Panc1 (cell line): Measurements from ENCODE around the gene ZBED1.

Experiments used
- POLR2AphosphoS5 ChIP-seq: IDR thresholded peaks from 2 replicates; pipeline ENCODE4 v1.6.1; 2012; ENCODE audit warnings: mild to moderate bottlenecking, low read depth, low read length, moderate library complexity
- REST ChIP-seq, 2 experiments: IDR thresholded peaks; 2 replicates each; pipeline ENCODE4 v1.6.1; 2011 to 2012; ENCODE audit warnings: low read depth in 2 of 2, control low read depth in 1 of 2, low read length in 1 of 2, mild to moderate bottlenecking in 1 of 2, moderate library complexity in 1 of 2; ENCODE audit not compliant: insufficient read depth in 1 of 2
- SIN3A ChIP-seq: IDR thresholded peaks from 2 replicates; pipeline ENCODE4 v1.6.1; 2012; ENCODE audit warnings: low read depth, mild to moderate bottlenecking, low read length, moderate library complexity, borderline replicate concordance; ENCODE audit not compliant: insufficient read depth
- TF ChIP-seq, protein P1 (sequence below): fragments of 450-650 bp; IDR thresholded peaks from 2 replicates; pipeline ENCODE4 v1.5.1; 2017; ENCODE audit warnings: mild to moderate bottlenecking

- TF ChIP-seq, protein P1, sequence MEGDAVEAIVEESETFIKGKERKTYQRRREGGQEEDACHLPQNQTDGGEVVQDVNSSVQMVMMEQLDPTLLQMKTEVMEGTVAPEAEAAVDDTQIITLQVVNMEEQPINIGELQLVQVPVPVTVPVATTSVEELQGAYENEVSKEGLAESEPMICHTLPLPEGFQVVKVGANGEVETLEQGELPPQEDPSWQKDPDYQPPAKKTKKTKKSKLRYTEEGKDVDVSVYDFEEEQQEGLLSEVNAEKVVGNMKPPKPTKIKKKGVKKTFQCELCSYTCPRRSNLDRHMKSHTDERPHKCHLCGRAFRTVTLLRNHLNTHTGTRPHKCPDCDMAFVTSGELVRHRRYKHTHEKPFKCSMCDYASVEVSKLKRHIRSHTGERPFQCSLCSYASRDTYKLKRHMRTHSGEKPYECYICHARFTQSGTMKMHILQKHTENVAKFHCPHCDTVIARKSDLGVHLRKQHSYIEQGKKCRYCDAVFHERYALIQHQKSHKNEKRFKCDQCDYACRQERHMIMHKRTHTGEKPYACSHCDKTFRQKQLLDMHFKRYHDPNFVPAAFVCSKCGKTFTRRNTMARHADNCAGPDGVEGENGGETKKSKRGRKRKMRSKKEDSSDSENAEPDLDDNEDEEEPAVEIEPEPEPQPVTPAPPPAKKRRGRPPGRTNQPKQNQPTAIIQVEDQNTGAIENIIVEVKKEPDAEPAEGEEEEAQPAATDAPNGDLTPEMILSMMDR, result no peak
- TF ChIP-seq POLR2AphosphoS5 (no peak), REST (IDR thresholded peaks at IDR 0.05; ENCODE audit: insufficient read depth in 1 of 2, low read depth in 2 of 2, low read length in 1 of 2) (no peak), SIN3A (no peak)
Measured at GRCh38 chrX:2452317-2452784, 48.4 kb downstream of the ZBED1 start.
